ENCODE data around the gene POU5F1. TPM values are rescaled to one million over a fixed set of nuclear protein-coding genes. Genes with fewer than 3 reads are reported as not detected.

POU5F1 gene
- total and polyA plus RNA-seq, 2 of the 4 experiments (the other 2 are of a cell fraction) = not detected

DNA sequence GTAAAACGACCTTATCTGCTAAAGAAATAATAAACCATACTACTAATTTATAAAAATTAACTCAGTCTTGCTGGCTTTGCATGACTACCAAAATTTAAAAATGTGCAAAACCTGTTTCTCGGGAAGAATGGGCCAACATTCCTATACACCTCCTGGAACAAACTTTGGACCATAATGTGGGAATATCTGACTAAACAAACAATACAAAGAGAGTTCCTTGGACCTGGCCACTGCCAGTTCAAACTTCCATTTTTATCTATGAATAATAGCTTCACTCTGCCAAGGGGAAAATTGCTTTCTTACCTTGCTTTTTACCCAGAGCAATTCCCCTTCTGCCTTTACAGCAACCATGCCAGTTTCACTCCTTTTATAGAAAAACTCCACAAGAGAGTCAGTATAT lies 38.7 kb upstream of the POU5F1 start:
- no peak overlapping the region for H4K91ac ChIP-seq (ENCODE audit: insufficient read depth, low read depth, low read length)
- H3K14ac ChIP-seq (replicated peaks; ENCODE audit: low read depth, low read length) = no peak overlapping the region
- no peak overlapping the region for H3K4me3 ChIP-seq (ENCODE audit: insufficient read depth, low read depth, low read length)
- H3K4me2 ChIP-seq (ENCODE audit: low read depth, low read length) = no peak overlapping the region
- no peak overlapping the region for H2AK5ac ChIP-seq (ENCODE audit: low read depth, low read length)
- no peak overlapping the region for H3K27ac ChIP-seq (ENCODE audit: insufficient read depth, low read length)
- no peak overlapping the region for H2BK5ac ChIP-seq (ENCODE audit: low read depth, low read length, poor library complexity, severe bottlenecking)
- H3K56ac ChIP-seq (ENCODE audit: extremely low read depth, insufficient read depth, low read length) = no peak overlapping the region
- no peak overlapping the region for H4K5ac ChIP-seq (ENCODE audit: low read depth, low read length)
- ChIA-PET CTCF (no interaction called here), POLR2A (ENCODE audit: unreplicated experiment) (no interaction called here)
- no peaks in the 10 kb centered on the region for H3K36me3 ChIP-seq (ENCODE audit: control insufficient read depth, insufficient read depth, low read length)
- ATAC-seq (ENCODE audit: low read depth) (no peak), DNase-seq (no peak)
- no peaks in the 10 kb centered on the region for H4K20me1 ChIP-seq (ENCODE audit: insufficient read depth, low read length)
- H4K8ac ChIP-seq (ENCODE audit: low read depth in 2 of 2, low read length in 2 of 2) = no peak overlapping the region
- no peak overlapping the region for H3K9ac ChIP-seq (ENCODE audit: low read depth, low read length)
- WGBS, 2 experiments (ENCODE audit: extremely low coverage in 2 of 2, insufficient read length in 1 of 2) = no CpG with 5 or more reads among the region's 2 CpGs
- no peak overlapping the region for H2BK15ac ChIP-seq (ENCODE audit: low read depth, low read length)
- TF ChIP-seq RAD21 (IDR thresholded peaks at IDR 0.05; ENCODE audit: low read length) (no peak), MXI1 (IDR thresholded peaks at IDR 0.05; ENCODE audit: borderline replicate concordance, low read depth, low read length) (no peak), FOS (IDR thresholded peaks at IDR 0.05; ENCODE audit: low read depth, low read length) (no peak), RFX5 (IDR thresholded peaks at IDR 0.05; ENCODE audit: low read depth, low read length) (no peak), POLR2A (IDR thresholded peaks at IDR 0.05; ENCODE audit: low read depth, low read length) (no peak), RCOR1 (IDR thresholded peaks at IDR 0.05; ENCODE audit: insufficient replicate concordance, low read length) (no peak), BHLHE40 (IDR thresholded peaks at IDR 0.05; ENCODE audit: low read depth, low read length) (no peak), SMC3 (IDR thresholded peaks at IDR 0.05; ENCODE audit: low read depth, low read length) (no peak), CHD1 (IDR thresholded peaks at IDR 0.05; ENCODE audit: low read depth, low read length) (no peak), NFE2L2 (IDR thresholded peaks at IDR 0.05; ENCODE audit: low read depth, low read length) (no peak), MAFK (IDR thresholded peaks at IDR 0.05; ENCODE audit: low read depth, low read length) (no peak)
- TF ChIP-seq, protein P1, sequence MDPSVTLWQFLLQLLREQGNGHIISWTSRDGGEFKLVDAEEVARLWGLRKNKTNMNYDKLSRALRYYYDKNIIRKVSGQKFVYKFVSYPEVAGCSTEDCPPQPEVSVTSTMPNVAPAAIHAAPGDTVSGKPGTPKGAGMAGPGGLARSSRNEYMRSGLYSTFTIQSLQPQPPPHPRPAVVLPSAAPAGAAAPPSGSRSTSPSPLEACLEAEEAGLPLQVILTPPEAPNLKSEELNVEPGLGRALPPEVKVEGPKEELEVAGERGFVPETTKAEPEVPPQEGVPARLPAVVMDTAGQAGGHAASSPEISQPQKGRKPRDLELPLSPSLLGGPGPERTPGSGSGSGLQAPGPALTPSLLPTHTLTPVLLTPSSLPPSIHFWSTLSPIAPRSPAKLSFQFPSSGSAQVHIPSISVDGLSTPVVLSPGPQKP (IDR thresholded peaks at IDR 0.05; ENCODE audit: borderline replicate concordance, low read depth, low read length) = no peak
- TF ChIP-seq, protein P2, sequence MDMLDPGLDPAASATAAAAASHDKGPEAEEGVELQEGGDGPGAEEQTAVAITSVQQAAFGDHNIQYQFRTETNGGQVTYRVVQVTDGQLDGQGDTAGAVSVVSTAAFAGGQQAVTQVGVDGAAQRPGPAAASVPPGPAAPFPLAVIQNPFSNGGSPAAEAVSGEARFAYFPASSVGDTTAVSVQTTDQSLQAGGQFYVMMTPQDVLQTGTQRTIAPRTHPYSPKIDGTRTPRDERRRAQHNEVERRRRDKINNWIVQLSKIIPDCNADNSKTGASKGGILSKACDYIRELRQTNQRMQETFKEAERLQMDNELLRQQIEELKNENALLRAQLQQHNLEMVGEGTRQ (IDR thresholded peaks at IDR 0.05; ENCODE audit: low read depth, low read length) = no peak
- TF ChIP-seq, protein P3, sequence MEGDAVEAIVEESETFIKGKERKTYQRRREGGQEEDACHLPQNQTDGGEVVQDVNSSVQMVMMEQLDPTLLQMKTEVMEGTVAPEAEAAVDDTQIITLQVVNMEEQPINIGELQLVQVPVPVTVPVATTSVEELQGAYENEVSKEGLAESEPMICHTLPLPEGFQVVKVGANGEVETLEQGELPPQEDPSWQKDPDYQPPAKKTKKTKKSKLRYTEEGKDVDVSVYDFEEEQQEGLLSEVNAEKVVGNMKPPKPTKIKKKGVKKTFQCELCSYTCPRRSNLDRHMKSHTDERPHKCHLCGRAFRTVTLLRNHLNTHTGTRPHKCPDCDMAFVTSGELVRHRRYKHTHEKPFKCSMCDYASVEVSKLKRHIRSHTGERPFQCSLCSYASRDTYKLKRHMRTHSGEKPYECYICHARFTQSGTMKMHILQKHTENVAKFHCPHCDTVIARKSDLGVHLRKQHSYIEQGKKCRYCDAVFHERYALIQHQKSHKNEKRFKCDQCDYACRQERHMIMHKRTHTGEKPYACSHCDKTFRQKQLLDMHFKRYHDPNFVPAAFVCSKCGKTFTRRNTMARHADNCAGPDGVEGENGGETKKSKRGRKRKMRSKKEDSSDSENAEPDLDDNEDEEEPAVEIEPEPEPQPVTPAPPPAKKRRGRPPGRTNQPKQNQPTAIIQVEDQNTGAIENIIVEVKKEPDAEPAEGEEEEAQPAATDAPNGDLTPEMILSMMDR (conservative IDR thresholded peaks at IDR 0.05; ENCODE audit: low read depth, low read length) = no peak
- intact Hi-C loops (cut with micrococcal nuclease) = no loop called here
- no peak overlapping the region for H2BK20ac ChIP-seq (ENCODE audit: low read depth, low read length)
- no peak overlapping the region for H2AK9ac ChIP-seq (replicated peaks; ENCODE audit: low read depth, low read length, poor library complexity)
- no peaks in the 10 kb centered on the region for H3K4me1 ChIP-seq (ENCODE audit: control insufficient read depth, insufficient read depth, low read length)
- H3K27me3 ChIP-seq (ENCODE audit: control insufficient read depth, insufficient read depth, low read length) = peaks cover 6% of the 10 kb centered on the region
- H2AFZ ChIP-seq (replicated peaks; ENCODE audit: low read length, poor library complexity) = no peak overlapping the region
- no peak overlapping the region for H3K23ac ChIP-seq (ENCODE audit: low read depth, low read length)
- no peaks in the 10 kb centered on the region for H3K9me3 ChIP-seq (ENCODE audit: control insufficient read depth, insufficient read depth, low read length)
- no peaks in the 10 kb centered on the region for H3K9me1 ChIP-seq (ENCODE audit: insufficient read depth, low read length)
- H3K18ac ChIP-seq (ENCODE audit: low read depth, low read length) = no peak overlapping the region
- dilution Hi-C loops (cut with HindIII; ENCODE audit: low sequenced_read_pairs, unreplicated experiment) = no loop called here
- no peak overlapping the region for H3K4ac ChIP-seq (ENCODE audit: low read depth, low read length)
- in situ Hi-C loops (cut with MboI; ENCODE audit: low sequenced_read_pairs) = no loop called here
- no TSS peak for BruUV-seq (replicated peaks)
- no peak overlapping the region for H2BK120ac ChIP-seq (ENCODE audit: low read depth, low read length)
- H3K79me1 ChIP-seq (ENCODE audit: low read depth in 1 of 2, low read length in 2 of 2) = peaks cover 0 to 7% of the 10 kb centered on the region in 2 experiments; a peak in 1 of 4 replicates
